BJ (cell line): ENCODE data around the gene ZCCHC12. TPM values are rescaled to one million over a fixed set of nuclear protein-coding genes. Genes with fewer than 3 reads are reported as not detected.

ENCODE experiments used
- CTCF ChIA-PET: fragments of 350-600 bp; formaldehyde crosslinking; extraction: SDS; loops from one replicate; lab custom pipeline; 2021; ENCODE audit warnings: antibody characterized with exemption, inconsistent platforms; lab: Yijun Ruan, JAX
- POLR2A ChIA-PET: fragments of 300-600 bp; sonication (Branson Sonifier 250); formaldehyde crosslinking; extraction: SDS; loops from one replicate; lab custom pipeline; 2021; ENCODE audit warnings: antibody characterized with exemption; lab: Charles Lee
- DNase-seq: peaks from one replicate; pipeline ENCODE4 v3.0.0-alpha.2; 2011; ENCODE audit warnings: low read depth
- H3K27me3 ChIP-seq: 2 replicates; pipeline ENCODE4 v1.6.0; 2011; ENCODE audit warnings: low read length; ENCODE audit not compliant: control insufficient read depth, insufficient read depth
- H3K36me3 ChIP-seq: 2 replicates; pipeline ENCODE4 v1.5.1; 2011; ENCODE audit warnings: low read length; ENCODE audit not compliant: control insufficient read depth, insufficient read depth
- H3K4me3 ChIP-seq: 2 replicates; pipeline ENCODE4 v1.5.1; 2011; ENCODE audit warnings: low read depth, mild to moderate bottlenecking, control low read depth, low read length
- CTCF ChIP-seq: IDR thresholded peaks from 2 replicates; pipeline ENCODE4 v1.5.1; 2011; ENCODE audit warnings: low read depth, mild to moderate bottlenecking, control low read depth, inconsistent platforms, low read length, moderate library complexity; ENCODE audit not compliant: insufficient read depth
- polyA plus RNA-seq: library from polyadenylated mRNA; depleted of rRNA; stranded (reverse); fragments of >200 nt; gene quantifications from 2 replicates; pipeline ENCODE4 v1.2.3, GENCODE V29; 2011; rRNA removed

Gene ZCCHC12
- polyA plus RNA-seq, 1 experiment, result not detected

GRCh38 chrX:118867251-118867650 is 43.6 kb downstream of the ZCCHC12 start:
- DNase-seq, result no peak
- Histone ChIP-seq H3K27me3 (no peaks in the 10 kb centered on the region), H3K36me3 (no peaks in the 10 kb centered on the region), H3K4me3 (no peak overlapping the region)
- CTCF ChIA-PET, result no interaction called here
- no peak for TF ChIP-seq CTCF
- POLR2A ChIA-PET, result no interaction called here

GRCh38 chrX:118872102-118872566 is 48.5 kb downstream of the ZCCHC12 start:
- CTCF ChIA-PET, result interaction anchor here (1.5 kb wide), 1 partner anchor 24 kb away, joined by 4 read pairs; no protein-coding TSS in a partner anchor
- no peak for TF ChIP-seq CTCF
- no peak for DNase-seq
- H3K4me3 ChIP-seq, result no peak overlapping the region
- POLR2A ChIA-PET, result no interaction called here
- H3K27me3 ChIP-seq, result no peaks in the 10 kb centered on the region
- H3K36me3 ChIP-seq, result no peaks in the 10 kb centered on the region

Other genes with a start within 250 kb of the ZCCHC12 start
- 27.7 and 51.5 TPM in 2 replicates for gene IL13RA1, start 96.2 kb upstream of the ZCCHC12 start, polyA plus RNA-seq
- gene LONRF3, start 150.8 kb downstream of the ZCCHC12 start, polyA plus RNA-seq, result not detected in 2 replicates
- not detected in 2 replicates for gene CT47C1, start 249.2 kb downstream of the ZCCHC12 start, polyA plus RNA-seq